HG02588 (cell line): ENCODE measurements around the gene PSMC1.
"Not testable (repeated sequence)": the region's sequence is repeated elsewhere in the genome, so short reads cannot be mapped to it uniquely, and the experiment has no call there.

Source experiments
- ATAC-seq: cut with Tn5 transposase; IDR thresholded peaks from one replicate; pipeline ENCODE4 v1.9.1; 2021; ENCODE audit warnings: mild to moderate bottlenecking, moderate library complexity; ENCODE audit not compliant: unreplicated experiment

Gene PSMC1

GRCh38 chr14:90256354-90257131 lies at the start of gene PSMC1:
Gene PSMC1, plus strand, starts transcription at chr14:90256553. Its CDS starts 45 bp downstream, at chr14:90256598.
- peak; percentile 96 for ATAC-seq

- no peak for ATAC-seq
Observed at GRCh38 chr14:90213099-90213748, 43.1 kb upstream of the PSMC1 start.

DNA sequence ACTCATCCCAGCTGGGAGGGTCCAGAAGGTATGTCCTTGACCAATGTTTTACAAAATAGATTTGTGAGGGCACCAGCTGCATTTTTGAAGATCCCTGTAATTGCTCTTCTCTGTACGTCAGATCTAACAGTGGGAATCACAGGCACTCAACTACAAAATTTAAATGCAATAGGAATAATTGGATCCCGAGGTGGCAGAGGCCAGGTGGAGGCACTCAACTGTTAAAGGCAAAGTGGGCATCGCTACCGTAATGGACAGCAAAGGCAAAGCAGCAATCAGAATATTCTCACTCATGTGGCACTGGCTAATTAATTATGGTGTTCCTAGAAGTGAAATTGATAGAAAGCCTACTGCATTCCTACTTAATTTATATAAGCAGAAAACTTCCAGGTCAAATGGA lies 27.9 kb upstream of the PSMC1 start:
- ATAC-seq, result no peak

DNA sequence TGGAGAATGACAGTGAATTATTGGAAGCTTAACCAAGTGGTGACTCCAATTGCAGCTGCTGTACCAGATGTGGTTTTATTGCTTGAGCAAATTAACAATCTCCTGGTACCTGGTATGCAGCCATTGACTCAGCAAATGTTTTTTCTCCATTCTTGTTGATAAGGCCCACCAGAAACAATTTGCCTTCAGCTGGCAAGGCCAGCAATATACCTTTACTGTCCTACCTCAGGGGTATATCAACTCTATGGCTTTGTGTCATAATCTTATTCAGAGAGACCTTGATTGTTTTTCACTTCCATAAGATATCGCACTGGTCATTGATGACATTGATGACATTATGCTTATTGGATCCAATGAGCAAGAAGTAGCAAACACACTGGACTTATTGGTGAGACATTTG lies 26.4 kb upstream of the PSMC1 start:
- not testable (repeated sequence) for ATAC-seq

GRCh38 chr14:90235179-90235976 lies 21.0 kb upstream of the PSMC1 start:
- no peak for ATAC-seq

GRCh38 chr14:90239139-90239538 lies 17.2 kb upstream of the PSMC1 start:
- ATAC-seq, result no peak

DNA sequence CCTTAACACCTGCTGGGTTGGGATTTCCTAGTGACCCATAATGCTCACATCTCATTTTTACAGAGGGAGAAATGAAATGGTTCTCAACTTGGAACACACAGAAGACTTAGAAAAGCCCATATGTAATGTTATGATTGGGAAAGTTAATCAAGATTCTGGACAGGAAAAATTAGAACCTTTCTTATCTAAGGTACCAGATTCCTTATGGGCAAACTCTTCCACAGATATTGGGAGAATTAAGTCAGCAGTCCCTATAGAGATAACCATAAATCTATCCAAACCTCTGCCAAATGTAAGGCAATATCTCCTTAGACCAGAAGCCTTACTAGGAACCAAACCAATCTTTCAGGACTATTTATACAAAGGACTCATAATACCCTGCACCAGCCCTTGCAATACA lies 13.9 kb upstream of the PSMC1 start:
- no peak for ATAC-seq

- no peak for ATAC-seq
Observed at GRCh38 chr14:90246936-90247335, 9.4 kb upstream of the PSMC1 start.

DNA sequence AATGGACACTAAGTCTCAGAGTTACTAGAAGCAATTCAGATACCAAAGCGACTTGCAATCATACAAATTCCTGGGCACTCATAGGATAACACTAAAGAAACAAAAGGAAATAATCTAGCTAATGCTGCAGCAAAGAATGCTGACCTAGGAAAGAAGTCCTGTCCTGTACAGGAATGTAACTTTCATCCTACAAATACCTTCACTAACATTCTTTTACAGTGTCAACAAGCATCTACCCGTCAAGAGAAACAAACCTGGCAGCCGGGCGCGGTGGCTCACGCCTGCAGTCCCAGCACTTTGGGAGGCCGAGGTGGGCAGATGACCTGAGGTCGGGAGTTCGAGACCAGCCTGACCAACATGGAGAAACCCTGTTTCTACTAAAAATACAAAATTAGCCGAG lies 8.9 kb upstream of the PSMC1 start:
- not testable (repeated sequence) for ATAC-seq

DNA sequence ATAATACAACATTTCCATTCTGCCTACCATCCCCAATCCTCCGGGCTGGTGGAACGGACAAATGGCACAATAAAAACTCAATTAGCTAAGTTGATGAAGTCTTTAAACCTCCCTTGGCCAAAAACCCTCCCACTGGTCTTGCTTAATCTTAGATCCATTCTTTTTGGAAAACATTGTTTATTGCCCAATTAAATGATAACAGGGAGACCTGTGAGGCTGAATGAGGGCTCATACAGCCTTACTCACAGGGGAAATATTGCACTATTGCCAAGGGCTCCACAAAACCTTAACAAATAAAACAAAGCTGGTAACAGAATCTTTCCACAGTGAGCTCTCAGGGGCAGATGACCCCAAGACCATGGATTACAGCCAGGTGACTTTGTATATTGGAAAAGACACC lies 7.8 kb upstream of the PSMC1 start:
- no peak for ATAC-seq

GRCh38 chr14:90253826-90254225 lies 2.5 kb upstream of the PSMC1 start:
- no peak for ATAC-seq

DNA sequence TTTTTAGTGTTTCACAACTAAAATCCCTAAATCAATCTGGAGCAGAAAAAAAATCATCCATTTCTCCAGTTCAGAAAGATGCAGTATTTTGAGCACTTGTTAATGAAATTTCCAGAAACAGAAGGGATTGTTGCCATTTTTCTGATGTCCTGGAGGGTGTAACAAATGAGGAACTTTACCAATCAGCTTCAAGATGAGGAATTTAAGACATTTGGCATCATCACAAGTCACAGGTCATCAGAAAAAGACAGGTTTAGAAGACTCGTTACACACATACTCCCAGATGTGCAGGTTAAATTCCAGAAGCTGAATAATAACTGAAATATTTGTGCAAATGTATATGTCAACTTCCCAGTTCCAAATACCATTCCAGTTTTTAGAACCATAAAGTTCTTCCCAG lies 482 bp upstream of the PSMC1 start:
- ATAC-seq, result no peak

- ATAC-seq, result peak; percentile 75
Observed at GRCh38 chr14:90263748-90264449, 7.5 kb downstream of the PSMC1 start.

- no peak for ATAC-seq
Observed at GRCh38 chr14:90266441-90267154, 10.2 kb downstream of the PSMC1 start.

- no peak for ATAC-seq
Observed at GRCh38 chr14:90268420-90268819, 12.1 kb downstream of the PSMC1 start.

DNA sequence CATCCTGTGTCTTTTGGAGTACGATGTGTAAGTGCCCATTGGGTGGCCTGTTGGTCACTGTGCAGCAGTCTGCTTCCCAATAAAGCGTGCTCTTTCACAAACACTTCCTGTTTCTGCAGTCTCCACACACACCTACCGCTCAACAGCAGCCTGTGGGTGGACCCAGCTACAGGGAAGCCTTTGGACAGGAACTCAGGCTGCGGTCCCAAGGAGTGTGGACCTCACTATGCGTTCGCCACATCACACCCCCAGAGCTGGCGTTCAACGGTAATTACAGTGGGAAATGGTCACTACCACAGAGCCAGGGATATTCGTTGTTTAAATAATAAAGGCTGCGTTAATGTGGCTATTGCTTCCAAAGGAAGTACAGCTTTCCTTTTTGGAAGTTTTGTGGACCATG lies 16.2 kb downstream of the PSMC1 start:
- ATAC-seq, result no peak

- ATAC-seq, result no peak
Observed at GRCh38 chr14:90273532-90273931, 17.2 kb downstream of the PSMC1 start.

DNA sequence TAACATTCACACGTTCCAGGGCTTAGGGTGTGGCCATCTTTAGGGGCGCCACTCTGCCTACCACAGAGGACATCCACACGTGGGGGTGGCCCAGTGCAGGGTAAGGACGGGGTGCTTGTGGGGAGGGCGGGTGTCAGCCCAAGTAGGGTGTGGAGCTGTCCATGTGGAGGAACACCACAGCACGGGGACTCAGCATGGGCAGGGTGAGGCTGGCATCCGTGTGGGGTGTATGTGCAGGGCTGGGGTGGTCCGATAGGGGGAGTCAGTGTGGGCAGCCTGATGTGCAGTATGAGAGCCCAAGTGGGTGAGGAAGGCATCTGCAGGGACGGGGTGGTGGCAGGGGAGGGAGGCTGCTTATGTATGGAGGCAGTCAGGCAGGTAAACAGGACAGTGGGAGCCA lies 17.7 kb downstream of the PSMC1 start:
- no peak for ATAC-seq

DNA sequence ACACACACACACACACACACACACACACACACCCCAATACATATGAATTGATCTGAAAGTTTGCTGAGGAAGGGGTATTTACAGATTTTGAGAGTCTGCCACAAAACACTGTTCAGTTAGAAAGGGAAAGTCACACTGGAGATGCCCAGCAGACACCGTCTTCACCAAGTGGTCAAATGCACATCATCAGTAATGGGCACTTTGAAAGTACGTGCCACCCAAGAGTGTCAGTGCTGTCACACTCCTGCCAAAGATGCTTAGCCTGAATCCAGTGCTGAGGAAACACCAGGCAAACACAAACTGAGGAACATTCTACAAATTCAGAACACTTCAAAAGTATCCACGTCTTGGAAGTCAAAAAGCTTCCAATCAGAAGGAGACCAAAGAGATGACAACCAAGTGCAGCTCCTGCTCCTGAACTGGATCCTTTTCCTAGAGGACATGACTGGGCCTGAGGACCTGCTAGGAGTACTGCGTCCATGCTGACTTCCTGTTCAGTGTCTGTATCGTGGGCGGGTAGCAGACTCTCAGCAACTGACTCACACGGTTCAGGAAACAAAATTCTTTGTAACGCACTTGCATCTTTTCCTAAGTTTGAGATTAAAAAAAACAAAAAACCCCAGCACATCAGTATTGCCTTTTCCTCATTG lies 18.6 kb downstream of the PSMC1 start:
- ATAC-seq, result no peak

GRCh38 chr14:90275458-90275814 lies 19.1 kb downstream of the PSMC1 start:
- no peak for ATAC-seq
